CD4-positive, alpha-beta T cell (primary cell): ENCODE data around the gene MTIF3. TPM values are rescaled to one million over a fixed set of nuclear protein-coding genes. Genes with fewer than 3 reads are reported as not detected.

Experiments
- ATAC-seq: fragments of 200-7000 bp; cut with Tn5 transposase; one replicate; pipeline ENCODE4 v1.10.0; 2022; ENCODE audit warnings: mild to moderate bottlenecking; ENCODE audit not compliant: poor library complexity
- CTCF ChIA-PET: fragments of 350-600 bp; sonication (Branson Sonifier 250); formaldehyde crosslinking; loops from one replicate; lab custom pipeline; 2021; ENCODE audit warnings: antibody characterized with exemption, inconsistent platforms; lab: Charles Lee
- POLR2A ChIA-PET: fragments of 350-600 bp; sonication (Branson Sonifier 250); formaldehyde crosslinking; loops from one replicate; lab custom pipeline; 2021; ENCODE audit warnings: antibody characterized with exemption, inconsistent platforms; lab: Charles Lee
- DNase-seq, 14 experiments: peaks; one replicate each; pipeline ENCODE4 v3.0.0-alpha.2; 2013 to 2020; ENCODE audit warnings: mixed read lengths in 2 of 14
- H3K27ac ChIP-seq, 2 donors: one replicate each; pipeline versions ENCODE4 v1.5.1 to v1.7.0; 2013; ENCODE audit warnings: low read length in 2 of 2, low read depth in 1 of 2, mild to moderate bottlenecking in 1 of 2
- H3K27me3 ChIP-seq, 2 experiments: 1 replicate in 1 of 2; 2 replicates in 1 of 2; pipeline versions ENCODE4 v1.6.1 to v1.7.0; 2013; ENCODE audit warnings: low read length in 2 of 2, control low read depth in 1 of 2, mild to moderate bottlenecking in 1 of 2, moderate library complexity in 1 of 2; ENCODE audit not compliant: insufficient read depth in 2 of 2, control insufficient read depth in 1 of 2
- H3K36me3 ChIP-seq: one replicate; pipeline ENCODE4 v1.6.1; 2013; ENCODE audit warnings: low read length, control low read depth; ENCODE audit not compliant: insufficient read depth
- H3K4me1 ChIP-seq: one replicate; pipeline ENCODE4 v1.6.1; 2013; ENCODE audit warnings: low read length, control low read depth; ENCODE audit not compliant: insufficient read depth
- H3K4me3 ChIP-seq: one replicate; pipeline ENCODE4 v1.5.1; 2013; ENCODE audit warnings: mild to moderate bottlenecking, low read length, moderate library complexity
- H3K9me3 ChIP-seq, 2 experiments: 1 replicate in 1 of 2; 2 replicates in 1 of 2; pipeline versions ENCODE4 v1.6.1 to v1.7.0; 2013; ENCODE audit warnings: low read length in 2 of 2, mild to moderate bottlenecking in 2 of 2, control low read depth in 1 of 2, moderate library complexity in 1 of 2; ENCODE audit not compliant: control insufficient read depth in 1 of 2, insufficient read depth in 1 of 2
- H3K27ac Mint-ChIP-seq: one replicate; pipeline ENCODE4 v1.8.0; 2020; ENCODE audit warnings: mixed read lengths
- H3K27me3 Mint-ChIP-seq: one replicate; pipeline ENCODE4 v1.8.0; 2021; ENCODE audit warnings: mixed read lengths
- H3K36me3 Mint-ChIP-seq: one replicate; pipeline ENCODE4 v1.8.0; 2021; ENCODE audit warnings: low read depth, mixed read lengths
- H3K4me1 Mint-ChIP-seq: one replicate; pipeline ENCODE4 v1.8.0; 2021; ENCODE audit warnings: low read depth, mixed read lengths
- H3K4me3 Mint-ChIP-seq: one replicate; pipeline ENCODE4 v1.8.0; 2020; ENCODE audit warnings: mild to moderate bottlenecking, mixed read lengths
- H3K9me3 Mint-ChIP-seq: one replicate; pipeline ENCODE4 v1.8.0; 2020; ENCODE audit warnings: mixed read lengths
- CTCF ChIP-seq: fragments of 200-600 bp; IDR thresholded peaks from one replicate; pipeline ENCODE4 v1.8.0; 2022; ENCODE audit warnings: antibody characterized with exemption, mild to moderate bottlenecking
- intact Hi-C, 2 experiments: fragments of 100-400 bp; cut with DNase I in 1 of 2; cut with micrococcal nuclease in 1 of 2; formaldehyde crosslinking; loops; one replicate each; pipeline versions ENCODE4 v1.15.1 to v1.9.0; 2023 to 2025; cut with DNase I, micrococcal nuclease
- total RNA-seq, 174 experiments: library from RNA in 2 of 174; stranded (reverse) in 2 of 174; gene quantifications; one replicate each; pipeline ENCODE4 v1.2.3 and lab custom pipeline; 2021 to 2026

The MTIF3 gene
- total RNA-seq, 2 experiments from 2014 or later, result 13.6 to 14.5 TPM

DNA sequence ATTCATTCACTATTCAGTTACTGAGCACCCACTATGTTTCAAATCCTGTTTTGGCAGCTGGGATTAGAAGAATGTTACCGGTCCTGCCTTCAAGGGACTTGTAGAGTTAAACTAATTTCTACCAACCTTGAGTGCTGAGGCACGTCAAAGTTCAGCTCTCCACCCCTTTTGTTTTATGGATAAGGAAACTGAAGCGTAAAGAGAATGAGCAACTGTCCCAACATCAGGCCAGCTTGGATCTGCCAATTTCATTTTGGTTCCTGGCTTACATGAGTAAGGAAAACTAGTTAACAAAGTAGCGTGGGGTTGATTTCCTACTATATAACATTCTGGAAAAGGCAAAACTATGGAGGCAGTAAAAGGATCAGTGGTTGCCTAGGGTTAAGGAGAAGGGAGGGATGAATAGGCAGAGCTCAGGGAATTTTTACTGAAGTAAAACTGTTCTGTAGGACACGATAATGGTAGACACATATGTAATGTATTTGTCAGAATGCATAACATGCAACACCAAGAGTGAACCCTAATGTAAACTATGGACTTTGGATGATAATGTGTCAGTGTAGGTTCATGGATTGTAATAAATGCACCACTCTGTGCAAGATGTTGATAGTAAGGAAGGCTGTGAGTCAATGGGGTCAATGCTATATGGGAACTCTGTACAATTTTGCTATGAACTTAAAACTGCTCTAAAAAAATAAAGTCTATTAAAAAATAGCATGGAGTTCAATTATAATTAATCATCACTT lies 19.9 kb upstream of the MTIF3 start:
- no peak for DNase-seq
- ATAC-seq, result no peak
- Histone ChIP-seq H3K36me3 (no peaks in the 10 kb centered on the region), H3K9me3 (no peaks in the 10 kb centered on the region), H3K4me3 (no peak overlapping the region), H3K27me3 (no peaks in the 10 kb centered on the region), H3K27ac (no peak overlapping the region), H3K4me1 (peaks cover 7% of the 10 kb centered on the region)
- Mint-ChIP-seq H3K27me3 (no peaks in the 10 kb centered on the region), H3K4me3 (no peak overlapping the region), H3K9me3 (no peaks in the 10 kb centered on the region), H3K4me1 (peaks cover 25% of the 10 kb centered on the region), H3K36me3 (no peaks in the 10 kb centered on the region), H3K27ac (no peak overlapping the region)
- intact Hi-C loops, result no loop called here
- ChIA-PET POLR2A (no interaction called here), CTCF (no interaction called here)
- TF ChIP-seq CTCF, result no peak

GRCh38 chr13:27466513-27466912 lies 16.1 kb upstream of the MTIF3 start:
- DNase-seq, result no peak
- ChIA-PET CTCF (no interaction called here), POLR2A (interaction anchor here (1.0 kb wide), 1 partner anchor 41 kb away, joined by 4 read pairs; no protein-coding TSS in a partner anchor)
- H3K4me1 ChIP-seq, result peaks cover 7% of the 10 kb centered on the region
- H3K9me3 ChIP-seq, result no peaks in the 10 kb centered on the region
- intact Hi-C loops, result no loop called here
- no peaks in the 10 kb centered on the region for H3K36me3 ChIP-seq
- ATAC-seq, result no peak
- Mint-ChIP-seq H3K4me3 (no peak overlapping the region), H3K27me3 (no peaks in the 10 kb centered on the region), H3K36me3 (no peaks in the 10 kb centered on the region), H3K9me3 (no peaks in the 10 kb centered on the region), H3K27ac (no peak overlapping the region), H3K4me1 (peaks cover 8% of the 10 kb centered on the region)
- no peak overlapping the region for H3K27ac ChIP-seq
- TF ChIP-seq CTCF, result no peak
- no peaks in the 10 kb centered on the region for H3K27me3 ChIP-seq
- H3K4me3 ChIP-seq, result no peak overlapping the region

GRCh38 chr13:27465611-27466010 lies 15.2 kb upstream of the MTIF3 start:
- Mint-ChIP-seq H3K27ac (no peak overlapping the region), H3K9me3 (no peaks in the 10 kb centered on the region), H3K36me3 (no peaks in the 10 kb centered on the region), H3K4me1 (peaks cover 8% of the 10 kb centered on the region), H3K4me3 (no peak overlapping the region), H3K27me3 (no peaks in the 10 kb centered on the region)
- Histone ChIP-seq H3K27me3 (no peaks in the 10 kb centered on the region), H3K36me3 (no peaks in the 10 kb centered on the region), H3K27ac (no peak overlapping the region), H3K4me3 (no peak overlapping the region), H3K9me3 (no peaks in the 10 kb centered on the region), H3K4me1 (peaks cover 7% of the 10 kb centered on the region)
- ATAC-seq, result no peak
- intact Hi-C loops, result no loop called here
- no peak for DNase-seq
- TF ChIP-seq CTCF, result no peak
- POLR2A ChIA-PET, result no interaction called here
- CTCF ChIA-PET, result interaction anchor here (1.1 kb wide), 1 partner anchor 10 kb away, joined by 4 read pairs; no protein-coding TSS in a partner anchor
